Stimulated activated effector memory CD8-positive, alpha-beta T cell treated with anti-CD3 and anti-CD28 coated beads, Interleukin-12 subunit alpha, Interleukin-12 subunit beta, amount 100 ng/mL, for 72 hours (primary cell): ENCODE data around the gene BUD13.

Experiments used
- ATAC-seq: fragments of 150-1000 bp; cut with Tn5 transposase; 2 replicates; pipeline ENCODE4 v1.10.0; 2021
- DNase-seq, 2 donors: peaks; one replicate each; pipeline ENCODE4 v3.0.0; 2021 to 2022; ENCODE audit warnings: low spot score in 2 of 2
- H3K27ac Mint-ChIP-seq: one replicate; pipeline ENCODE4 v1.8.0; 2022; ENCODE audit warnings: mild to moderate bottlenecking, mixed read lengths
- H3K36me3 Mint-ChIP-seq: one replicate; pipeline ENCODE4 v1.8.0; 2022; ENCODE audit warnings: mild to moderate bottlenecking, mixed read lengths
- H3K4me1 Mint-ChIP-seq: one replicate; pipeline ENCODE4 v1.8.0; 2022; ENCODE audit warnings: mixed read lengths
- H3K4me3 Mint-ChIP-seq: one replicate; pipeline ENCODE4 v1.8.0; 2022; ENCODE audit warnings: mild to moderate bottlenecking, mixed read lengths
- H3K9me3 Mint-ChIP-seq: one replicate; pipeline ENCODE4 v1.8.0; 2022; ENCODE audit warnings: mixed read lengths

Gene BUD13

GRCh38 chr11:116720895-116721294, 51.9 kb downstream of the BUD13 start:
- Mint-ChIP-seq H3K4me1 (no peaks in the 10 kb centered on the region), H3K4me3 (no peak overlapping the region), H3K27ac (no peak overlapping the region), H3K9me3 (no peaks in the 10 kb centered on the region), H3K36me3 (no peaks in the 10 kb centered on the region)
- DNase-seq (no peak), ATAC-seq (no peak)

- no peaks in the 10 kb centered on the region for H3K4me1 Mint-ChIP-seq
- no peaks in the 10 kb centered on the region for H3K36me3 Mint-ChIP-seq
- no peak overlapping the region for H3K4me3 Mint-ChIP-seq
- H3K9me3 Mint-ChIP-seq = no peaks in the 10 kb centered on the region
- DNase-seq = no peak
- no peak for ATAC-seq
- no peak overlapping the region for H3K27ac Mint-ChIP-seq
Measured at GRCh38 chr11:116718955-116719501, 53.8 kb downstream of the BUD13 start.

- Mint-ChIP-seq H3K4me3 (no peak overlapping the region), H3K36me3 (no peaks in the 10 kb centered on the region), H3K9me3 (no peaks in the 10 kb centered on the region), H3K4me1 (no peaks in the 10 kb centered on the region), H3K27ac (peak overlapping the region; percentile 7)
- DNase-seq (no peak), ATAC-seq (no peak)
Measured at GRCh38 chr11:116716621-116717020, 56.2 kb downstream of the BUD13 start.

- Mint-ChIP-seq H3K27ac (no peak overlapping the region), H3K4me3 (no peak overlapping the region), H3K9me3 (no peaks in the 10 kb centered on the region), H3K4me1 (no peaks in the 10 kb centered on the region), H3K36me3 (no peaks in the 10 kb centered on the region)
- DNase-seq (no peak), ATAC-seq (no peak)
Measured at GRCh38 chr11:116715383-116715782, 57.4 kb downstream of the BUD13 start.

- Mint-ChIP-seq H3K4me1 (no peaks in the 10 kb centered on the region), H3K4me3 (no peak overlapping the region), H3K27ac (no peak overlapping the region), H3K36me3 (no peaks in the 10 kb centered on the region), H3K9me3 (no peaks in the 10 kb centered on the region)
- no peak for DNase-seq
- no peak for ATAC-seq
Measured at GRCh38 chr11:116714902-116715301, 57.9 kb downstream of the BUD13 start.

- no peaks in the 10 kb centered on the region for H3K9me3 Mint-ChIP-seq
- no peak overlapping the region for H3K4me3 Mint-ChIP-seq
- H3K4me1 Mint-ChIP-seq = no peaks in the 10 kb centered on the region
- H3K36me3 Mint-ChIP-seq = no peaks in the 10 kb centered on the region
- H3K27ac Mint-ChIP-seq = no peak overlapping the region
- no peak for ATAC-seq
- no peak for DNase-seq
Measured at GRCh38 chr11:116712428-116712827, 60.4 kb downstream of the BUD13 start.

GRCh38 chr11:116710762-116711161, 62.0 kb downstream of the BUD13 start:
- no peaks in the 10 kb centered on the region for H3K36me3 Mint-ChIP-seq
- H3K4me3 Mint-ChIP-seq = no peak overlapping the region
- DNase-seq = no peak
- H3K9me3 Mint-ChIP-seq = no peaks in the 10 kb centered on the region
- ATAC-seq = no peak
- H3K4me1 Mint-ChIP-seq = no peaks in the 10 kb centered on the region
- no peak overlapping the region for H3K27ac Mint-ChIP-seq

- no peak for ATAC-seq
- DNase-seq = no peak
- Mint-ChIP-seq H3K9me3 (no peaks in the 10 kb centered on the region), H3K4me1 (no peaks in the 10 kb centered on the region), H3K36me3 (no peaks in the 10 kb centered on the region), H3K4me3 (no peak overlapping the region), H3K27ac (no peak overlapping the region)
Measured at GRCh38 chr11:116710001-116710674, 62.6 kb downstream of the BUD13 start.

GRCh38 chr11:116707746-116708145, 65.0 kb downstream of the BUD13 start:
- ATAC-seq (no peak), DNase-seq (no peak)
- Mint-ChIP-seq H3K9me3 (no peaks in the 10 kb centered on the region), H3K4me1 (peaks cover 5% of the 10 kb centered on the region), H3K36me3 (no peaks in the 10 kb centered on the region), H3K27ac (no peak overlapping the region), H3K4me3 (no peak overlapping the region)

GRCh38 chr11:116707161-116707629, 65.6 kb downstream of the BUD13 start:
- no peaks in the 10 kb centered on the region for H3K9me3 Mint-ChIP-seq
- H3K4me3 Mint-ChIP-seq = no peak overlapping the region
- no peak overlapping the region for H3K27ac Mint-ChIP-seq
- peaks cover 7% of the 10 kb centered on the region for H3K4me1 Mint-ChIP-seq
- no peaks in the 10 kb centered on the region for H3K36me3 Mint-ChIP-seq
- ATAC-seq = no peak
- no peak for DNase-seq

- Mint-ChIP-seq H3K27ac (no peak overlapping the region), H3K9me3 (no peaks in the 10 kb centered on the region), H3K4me3 (no peak overlapping the region), H3K36me3 (no peaks in the 10 kb centered on the region), H3K4me1 (peaks cover 7% of the 10 kb centered on the region)
- DNase-seq (no peak), ATAC-seq (peak; percentile 36)
Measured at GRCh38 chr11:116703421-116703820, 69.4 kb downstream of the BUD13 start.

- H3K4me1 Mint-ChIP-seq = peaks cover 7% of the 10 kb centered on the region
- H3K4me3 Mint-ChIP-seq = no peak overlapping the region
- H3K9me3 Mint-ChIP-seq = no peaks in the 10 kb centered on the region
- ATAC-seq = peak; percentile 52
- DNase-seq = no peak
- H3K36me3 Mint-ChIP-seq = no peaks in the 10 kb centered on the region
- H3K27ac Mint-ChIP-seq = no peak overlapping the region
Measured at GRCh38 chr11:116702772-116703385, 69.9 kb downstream of the BUD13 start.

- no peaks in the 10 kb centered on the region for H3K36me3 Mint-ChIP-seq
- H3K4me3 Mint-ChIP-seq = no peak overlapping the region
- ATAC-seq = no peak
- no peak overlapping the region for H3K27ac Mint-ChIP-seq
- no peaks in the 10 kb centered on the region for H3K9me3 Mint-ChIP-seq
- H3K4me1 Mint-ChIP-seq = peaks cover 7% of the 10 kb centered on the region
- no peak for DNase-seq
Measured at GRCh38 chr11:116701876-116702275, 70.9 kb downstream of the BUD13 start.

- H3K27ac Mint-ChIP-seq = no peak overlapping the region
- ATAC-seq (no peak), DNase-seq (no peak)
- no peaks in the 10 kb centered on the region for H3K9me3 Mint-ChIP-seq
- no peak overlapping the region for H3K4me3 Mint-ChIP-seq
- H3K36me3 Mint-ChIP-seq = no peaks in the 10 kb centered on the region
- H3K4me1 Mint-ChIP-seq = peaks cover 11% of the 10 kb centered on the region
Measured at GRCh38 chr11:116701297-116701801, 71.4 kb downstream of the BUD13 start.

- H3K4me3 Mint-ChIP-seq = no peak overlapping the region
- H3K36me3 Mint-ChIP-seq = no peaks in the 10 kb centered on the region
- ATAC-seq (no peak), DNase-seq (no peak)
- H3K4me1 Mint-ChIP-seq = peaks cover 14% of the 10 kb centered on the region
- H3K27ac Mint-ChIP-seq = no peak overlapping the region
- H3K9me3 Mint-ChIP-seq = no peaks in the 10 kb centered on the region
Measured at GRCh38 chr11:116700586-116701220, 72.1 kb downstream of the BUD13 start.
